Fibroblast of lung (primary cell): Measurements from ENCODE around the gene PIK3C3. TPM values are rescaled to one million over a fixed set of nuclear protein-coding genes. Genes with fewer than 3 reads are reported as not detected.

Experiments
- DNase-seq, 2 donors: peaks; one replicate each; pipeline versions ENCODE4 v3.0.0 to v3.0.0-alpha.2; 2010; ENCODE audit warnings: low read depth in 2 of 2
- H2AFZ ChIP-seq: 2 replicates; pipeline ENCODE4 v1.5.1; 2012; ENCODE audit warnings: low read length, control low read depth, inconsistent platforms
- H3K27ac ChIP-seq: 2 replicates; pipeline ENCODE4 v1.5.1; 2011; ENCODE audit warnings: low read length, control low read depth; ENCODE audit not compliant: insufficient read depth
- H3K27me3 ChIP-seq: 2 replicates; pipeline ENCODE4 v1.5.1; 2011; ENCODE audit warnings: mild to moderate bottlenecking, low read length; ENCODE audit not compliant: control insufficient read depth, insufficient read depth
- H3K36me3 ChIP-seq: 2 replicates; pipeline ENCODE4 v1.5.1; 2011; ENCODE audit warnings: low read length; ENCODE audit not compliant: control insufficient read depth, insufficient read depth
- H3K4me1 ChIP-seq: 2 replicates; pipeline ENCODE4 v1.5.1; 2011; ENCODE audit warnings: low read length; ENCODE audit not compliant: control insufficient read depth, insufficient read depth; ENCODE audit errors: extremely low read depth
- H3K4me2 ChIP-seq: 2 replicates; pipeline ENCODE4 v1.5.1; 2011; ENCODE audit warnings: low read length, control low read depth; ENCODE audit not compliant: insufficient read depth; ENCODE audit errors: extremely low read depth
- H3K4me3 ChIP-seq, 4 experiments: fragments of 200-600 bp in 1 of 4; sonication (generic) in 1 of 4; replicated peaks in 1 of 4; 2 replicates each; pipeline ENCODE4 v1.5.1; 2011 to 2016; ENCODE audit warnings: low read length in 4 of 4, low read depth in 3 of 4, mild to moderate bottlenecking in 3 of 4, control low read depth in 2 of 4, inconsistent platforms in 1 of 4, mixed read lengths in 1 of 4; ENCODE audit not compliant: insufficient read depth in 1 of 4; ENCODE audit errors: control extremely low read depth in 1 of 4
- H3K79me2 ChIP-seq: 2 replicates; pipeline ENCODE4 v1.5.1; 2012; ENCODE audit warnings: mild to moderate bottlenecking, low read length, inconsistent platforms; ENCODE audit not compliant: control insufficient read depth, insufficient read depth
- H3K9ac ChIP-seq: 2 replicates; pipeline ENCODE4 v1.5.1; 2011; ENCODE audit warnings: mild to moderate bottlenecking, low read length, control low read depth; ENCODE audit not compliant: insufficient read depth
- H3K9me3 ChIP-seq: 2 replicates; pipeline ENCODE4 v1.5.1; 2012; ENCODE audit warnings: low read depth, low read length; ENCODE audit not compliant: control insufficient read depth, insufficient read depth
- H4K20me1 ChIP-seq: 2 replicates; pipeline ENCODE4 v1.5.1; 2011; ENCODE audit warnings: low read length; ENCODE audit not compliant: control insufficient read depth, insufficient read depth; ENCODE audit errors: extremely low read depth
- CTCF ChIP-seq, 2 donors: IDR thresholded peaks in 1 of 2; conservative IDR thresholded peaks in 1 of 2; 1 replicate in 1 of 2; 2 replicates in 1 of 2; pipeline ENCODE4 v1.5.1; 2011 to 2012; ENCODE audit warnings: low read length in 2 of 2, control low read depth in 1 of 2, inconsistent platforms in 1 of 2, low read depth in 1 of 2, mild to moderate bottlenecking in 1 of 2
- EZH2 ChIP-seq: IDR thresholded peaks from 2 replicates; pipeline ENCODE4 v1.5.1; 2012; ENCODE audit warnings: low read length, control low read depth, mild to moderate bottlenecking; ENCODE audit errors: missing control alignments
- polyA plus RNA-seq, 2 donors: library from polyadenylated mRNA; depleted of rRNA in 1 of 2; stranded (reverse) in 1 of 2; unstranded in 1 of 2; fragments of >200 nt; gene quantifications; 2 replicates each; pipeline ENCODE4 v1.2.1, GENCODE V29; 2011 to 2012; ENCODE audit warnings: missing spikeins in 1 of 2
- total RNA-seq: library from RNA; depleted of rRNA; stranded (reverse); fragments of >200 nt; gene quantifications from 2 replicates; pipeline ENCODE4 v1.2.1, GENCODE V29; 2014

The PIK3C3 gene
- total and polyA plus RNA-seq, 2 donors (not counting 1 experiment from before 2014, with no cell fraction given) = 28.9 to 58.6 TPM

DNA sequence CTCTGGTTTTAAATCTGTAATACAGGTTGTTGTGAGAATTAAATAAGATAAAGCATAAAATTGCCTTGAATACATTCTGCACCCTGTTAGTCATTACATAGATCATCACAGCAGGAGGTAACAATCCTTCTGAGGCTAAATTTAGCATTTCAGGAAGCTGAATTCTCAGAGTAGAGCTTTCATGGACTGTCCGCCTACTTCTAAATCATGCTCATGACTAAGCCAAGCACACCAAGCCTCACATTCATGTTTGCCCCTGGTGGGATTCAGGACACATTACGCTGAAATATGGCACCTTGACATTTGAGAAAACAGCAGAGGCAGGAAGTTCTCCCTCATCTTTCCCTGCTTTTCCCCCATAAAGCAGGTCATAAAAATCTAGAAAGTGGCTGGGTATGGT is 16.6 kb upstream of the PIK3C3 start:
- TF ChIP-seq EZH2 (no peak), CTCF (conservative IDR thresholded peaks at IDR 0.05 in 1 of 2, IDR thresholded peaks at IDR 0.05 in 1 of 2; ENCODE audit: low read depth in 1 of 2, low read length in 2 of 2) (peak; percentile 10 to 25)
- H2AFZ ChIP-seq = no peak overlapping the region
- H3K4me2 ChIP-seq = no peak overlapping the region
- H3K9ac ChIP-seq = no peak overlapping the region
- no peaks in the 10 kb centered on the region for H3K9me3 ChIP-seq
- peak; percentile 64 to 97 for DNase-seq
- no peaks in the 10 kb centered on the region for H3K79me2 ChIP-seq
- no peaks in the 10 kb centered on the region for H3K27me3 ChIP-seq
- H3K4me1 ChIP-seq = peaks cover 8% of the 10 kb centered on the region
- H4K20me1 ChIP-seq = no peaks in the 10 kb centered on the region
- no peaks in the 10 kb centered on the region for H3K36me3 ChIP-seq
- peak overlapping the region; percentile 46 for H3K27ac ChIP-seq
- no peak overlapping the region for H3K4me3 ChIP-seq

DNA sequence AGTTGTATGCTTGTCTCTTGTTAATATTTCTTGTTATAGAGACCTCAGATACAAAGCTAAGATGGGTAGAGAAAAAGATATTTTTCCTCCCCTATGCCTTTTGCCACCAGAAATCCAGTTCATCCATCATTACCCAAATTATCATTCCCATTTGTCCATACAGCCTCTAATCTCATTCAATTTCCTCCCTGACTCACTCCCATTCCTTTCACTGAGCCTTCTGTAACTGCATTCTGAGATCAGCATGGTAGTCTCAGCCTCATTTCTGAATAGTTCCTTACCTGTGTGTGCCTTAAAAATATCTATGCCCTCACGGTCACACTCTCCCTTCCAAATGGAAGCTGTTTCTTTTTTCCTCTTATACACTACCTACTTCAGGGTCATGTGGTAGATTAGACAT is 15.7 kb upstream of the PIK3C3 start:
- Histone ChIP-seq H3K4me1 (peaks cover 8% of the 10 kb centered on the region), H2AFZ (no peak overlapping the region), H3K36me3 (no peaks in the 10 kb centered on the region), H3K27me3 (no peaks in the 10 kb centered on the region), H3K4me2 (no peak overlapping the region), H4K20me1 (no peaks in the 10 kb centered on the region), H3K9ac (no peak overlapping the region), H3K79me2 (no peaks in the 10 kb centered on the region), H3K27ac (no peak overlapping the region), H3K4me3 (no peak overlapping the region), H3K9me3 (no peaks in the 10 kb centered on the region)
- peak in 1 of 2 donors; percentile 65 for DNase-seq
- no peak for TF ChIP-seq EZH2

DNA sequence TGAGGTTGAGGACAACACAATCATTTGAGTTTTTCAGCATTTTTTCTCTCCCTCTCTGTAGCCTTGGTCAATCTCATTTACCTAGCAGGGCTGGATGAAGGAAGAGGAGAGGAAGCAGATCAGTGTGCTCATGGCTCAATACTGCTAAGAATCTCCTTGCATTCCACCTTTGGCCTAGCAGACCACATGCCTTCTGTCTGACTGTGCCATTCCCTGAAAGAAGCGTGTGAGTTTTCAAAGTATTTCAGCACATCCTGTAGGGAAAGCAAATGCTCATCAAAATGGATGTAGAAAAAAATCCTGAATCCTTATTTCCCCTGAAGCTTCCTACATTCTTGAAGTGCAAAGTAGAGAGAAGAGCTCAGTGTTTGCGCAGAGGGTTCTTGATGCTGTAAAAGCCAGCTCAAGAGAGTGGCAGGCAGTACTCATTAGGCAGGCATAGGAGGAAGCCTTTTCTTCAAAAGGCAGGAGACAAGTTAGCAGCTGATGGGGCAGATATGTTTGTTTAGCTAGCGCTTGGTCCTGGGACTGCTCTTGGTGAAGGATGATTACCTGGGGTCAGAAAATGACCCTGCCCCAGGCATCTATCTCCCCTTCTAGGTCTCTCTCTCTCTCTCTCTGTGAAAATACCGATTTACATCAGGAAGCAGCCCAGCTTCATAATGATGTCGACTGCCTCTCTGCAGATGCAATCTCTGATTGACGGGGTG is 14.4 kb upstream of the PIK3C3 start:
- Histone ChIP-seq H3K9me3 (no peaks in the 10 kb centered on the region), H3K4me2 (no peak overlapping the region), H3K4me3 (no peak overlapping the region), H3K4me1 (peaks cover 8% of the 10 kb centered on the region), H3K27ac (peak overlapping the region; percentile 35), H3K36me3 (no peaks in the 10 kb centered on the region), H2AFZ (peak overlapping the region; percentile 48), H3K27me3 (no peaks in the 10 kb centered on the region), H3K9ac (no peak overlapping the region), H4K20me1 (no peaks in the 10 kb centered on the region), H3K79me2 (no peaks in the 10 kb centered on the region)
- peak; percentile 75 to 98 for DNase-seq
- TF ChIP-seq EZH2 = no peak
- TF ChIP-seq CTCF (conservative IDR thresholded peaks at IDR 0.05 in 1 of 2, IDR thresholded peaks at IDR 0.05 in 1 of 2; ENCODE audit: low read depth in 1 of 2, low read length in 2 of 2) = no peak
